B cell (primary cell): ENCODE results near the gene ARID4B. TPM values are rescaled to one million over a fixed set of nuclear protein-coding genes. Genes with fewer than 3 reads are reported as not detected.
A peak's percentile ranks its signal among the peaks of the same experiment; 100 is the strongest.
"Not testable (repeated sequence)": the region's sequence is repeated elsewhere in the genome, so short reads cannot be mapped to it uniquely, and the experiment has no call there.

Experiments
- ATAC-seq: fragments of 200-7000 bp; cut with Tn5 transposase; one replicate; pipeline ENCODE4 v1.10.0; 2021; ENCODE audit warnings: low read depth, mild to moderate bottlenecking, moderate number of reproducible peaks, moderate library complexity
- CTCF ChIA-PET: fragments of 350-600 bp; sonication (Branson Sonifier 250); formaldehyde crosslinking; loops from one replicate; lab custom pipeline; 2021; ENCODE audit warnings: antibody characterized with exemption, inconsistent platforms; lab: Charles Lee
- POLR2A ChIA-PET: fragments of 350-600 bp; sonication (Branson Sonifier 250); formaldehyde crosslinking; loops from one replicate; lab custom pipeline; 2021; ENCODE audit warnings: antibody characterized with exemption; lab: Charles Lee
- DNase-seq: peaks from one replicate; pipeline ENCODE4 v3.0.0; 2013
- H2AFZ ChIP-seq: 2 replicates; pipeline ENCODE4 v1.6.1; 2012; ENCODE audit warnings: mild to moderate bottlenecking, low read depth, low read length; ENCODE audit not compliant: insufficient read depth, poor library complexity, severe bottlenecking
- H3K27ac ChIP-seq, 2 donors: 1 replicate in 1 of 2; 2 replicates in 1 of 2; pipeline ENCODE4 v1.5.1; 2012 to 2013; ENCODE audit warnings: low read length in 2 of 2, mild to moderate bottlenecking in 2 of 2, moderate library complexity in 1 of 2
- H3K27me3 ChIP-seq, 4 experiments: fragments of 200-600 bp in 1 of 4; sonication (generic) in 1 of 4; replicated peaks in 1 of 4; 1 replicate in 2 of 4; 2 replicates in 2 of 4; pipeline versions ENCODE4 v1.6.1 to v1.7.0; 2013 to 2016; ENCODE audit warnings: low read length in 3 of 4, mild to moderate bottlenecking in 2 of 4, mixed read lengths in 1 of 4, moderate library complexity in 1 of 4; ENCODE audit not compliant: insufficient read depth in 4 of 4, control insufficient read depth in 3 of 4; ENCODE audit errors: control extremely low read depth in 1 of 4
- H3K36me3 ChIP-seq, 2 experiments: replicated peaks in 1 of 2; 1 replicate in 1 of 2; 2 replicates in 1 of 2; pipeline versions ENCODE4 v1.6.1 to v1.7.1; 2013; ENCODE audit warnings: low read length in 1 of 2; ENCODE audit not compliant: insufficient read depth in 2 of 2, control insufficient read depth in 1 of 2; ENCODE audit errors: control extremely low read depth in 1 of 2, extremely low read depth in 1 of 2
- H3K4me1 ChIP-seq, 2 donors: fragments of 200-600 bp in 1 of 2; sonication (generic) in 1 of 2; 1 replicate in 1 of 2; 2 replicates in 1 of 2; pipeline versions ENCODE4 v1.5.1 to v1.6.1; 2013 to 2017; ENCODE audit warnings: low read length in 2 of 2; ENCODE audit not compliant: control insufficient read depth in 2 of 2, insufficient read depth in 2 of 2
- H3K4me2 ChIP-seq: replicated peaks from 2 replicates; pipeline ENCODE3; 2012; ENCODE audit warnings: mild to moderate bottlenecking, low read depth, low read length; ENCODE audit not compliant: poor library complexity, severe bottlenecking
- H3K4me3 ChIP-seq, 5 experiments: fragments of 200-600 bp in 1 of 5; sonication (generic) in 1 of 5; 1 replicate in 3 of 5; 2 replicates in 2 of 5; pipeline versions ENCODE4 v1.5.1 to v1.7.0; 2011 to 2016; ENCODE audit warnings: low read length in 4 of 5, mild to moderate bottlenecking in 4 of 5, low read depth in 2 of 5, control low read depth in 1 of 5, moderate library complexity in 1 of 5; ENCODE audit not compliant: insufficient read depth in 1 of 5; ENCODE audit errors: control extremely low read depth in 1 of 5, extremely low read depth in 1 of 5
- H3K79me2 ChIP-seq: fragments of 200-600 bp; sonication (generic); one replicate; pipeline ENCODE4 v1.6.0; 2016; ENCODE audit warnings: low read length; ENCODE audit not compliant: control insufficient read depth, insufficient read depth
- H3K9ac ChIP-seq: fragments of 200-600 bp; sonication (generic); 2 replicates; pipeline ENCODE4 v1.6.1; 2017; ENCODE audit warnings: mild to moderate bottlenecking, low read length, moderate library complexity
- H3K9me3 ChIP-seq, 3 donors: one replicate each; pipeline versions ENCODE4 v1.6.1 to v1.7.1; 2013; ENCODE audit warnings: low read length in 2 of 3; ENCODE audit not compliant: control insufficient read depth in 2 of 3, insufficient read depth in 1 of 3; ENCODE audit errors: control extremely low read depth in 1 of 3
- H4K20me1 ChIP-seq: 2 replicates; pipeline ENCODE4 v1.6.0; 2012; ENCODE audit warnings: mild to moderate bottlenecking, low read length; ENCODE audit not compliant: insufficient read depth, control insufficient read depth, poor library complexity, severe bottlenecking
- H3K27ac Mint-ChIP-seq: one replicate; pipeline ENCODE4 v1.8.0; 2021; ENCODE audit warnings: mixed read lengths
- H3K27me3 Mint-ChIP-seq: one replicate; pipeline ENCODE4 v1.8.0; 2021; ENCODE audit warnings: mixed read lengths
- H3K4me1 Mint-ChIP-seq: one replicate; pipeline ENCODE4 v1.8.0; 2021; ENCODE audit warnings: mixed read lengths
- H3K4me3 Mint-ChIP-seq: one replicate; pipeline ENCODE4 v1.8.0; 2021; ENCODE audit warnings: mixed read lengths
- H3K9me3 Mint-ChIP-seq: one replicate; pipeline ENCODE4 v1.8.0; 2022; ENCODE audit warnings: mixed read lengths; ENCODE audit not compliant: insufficient read depth
- EZH2 ChIP-seq: IDR thresholded peaks from 2 replicates; pipeline ENCODE4 v1.6.1; 2012; ENCODE audit warnings: borderline replicate concordance, low read depth, mild to moderate bottlenecking, moderate library complexity, low read length; ENCODE audit not compliant: insufficient read depth, poor library complexity, severe bottlenecking
- WGBS: methylation state at CpG from one replicate; pipeline ENCODE4 v1.1.5; 2013; ENCODE audit warnings: missing lambda C conversion rate; ENCODE audit not compliant: insufficient coverage; 5-methylcytosine and 5-hydroxymethylcytosine counted together
- intact Hi-C: fragments of 100-400 bp; cut with micrococcal nuclease; formaldehyde crosslinking; loops from one replicate; pipeline ENCODE4 v1.10.0; 2022
- polyA plus RNA-seq: library from polyadenylated mRNA; depleted of rRNA; stranded (reverse); fragments of >200 nt; gene quantifications from 2 replicates; pipeline ENCODE4 v1.2.3, GENCODE V29; 2012
- total RNA-seq, 2 donors: library from RNA; stranded (reverse); fragments of 120-200 nt in 1 of 2; gene quantifications; 1 replicate in 1 of 2; 2 replicates in 1 of 2; pipeline versions ENCODE4 v1.2.3 to v1.2.4, GENCODE V29; 2013 to 2022
- TF ChIP-seq, protein P1 (sequence below): fragments of 200-600 bp; IDR thresholded peaks from one replicate; pipeline ENCODE4 v1.8.0; 2022; ENCODE audit warnings: antibody characterized with exemption, mild to moderate bottlenecking

Gene ARID4B
- total and polyA plus RNA-seq, 2 donors (not counting 1 experiment from before 2014, with no cell fraction given) = 13.2 to 110 TPM

DNA sequence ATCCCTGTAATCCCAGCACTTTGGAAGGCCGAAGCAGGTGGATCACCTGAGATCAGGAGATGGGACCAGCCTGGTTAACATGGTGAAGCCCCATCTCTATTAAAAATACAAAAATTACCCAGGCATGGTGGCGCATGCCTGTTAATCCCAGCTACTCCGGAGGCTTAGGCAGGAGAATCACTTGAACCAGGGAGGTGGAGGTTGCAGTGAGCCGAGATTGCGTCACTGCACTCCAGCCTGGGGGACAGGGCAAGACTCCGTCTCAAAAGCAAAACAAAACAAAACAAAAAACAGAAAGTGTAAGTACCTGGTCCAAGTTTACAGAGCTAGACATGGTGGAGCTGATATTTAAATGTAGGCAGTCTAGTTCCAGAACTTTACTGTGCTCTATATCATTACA is 69.9 kb downstream of the ARID4B start:
- CTCF ChIA-PET = interaction anchor here (1.1 to 7.4 kb wide), 4 partner anchors 11 to 158 kb away, joined by 3 to 58 read pairs (median 4); no protein-coding TSS in a partner anchor
- H3K4me3 Mint-ChIP-seq, H3K27me3 Mint-ChIP-seq, POLR2A ChIA-PET, DNase-seq, H3K9me3 ChIP-seq, H3K9ac ChIP-seq, intact Hi-C loops, H3K9me3 Mint-ChIP-seq, H3K4me3 ChIP-seq, H2AFZ ChIP-seq, ATAC-seq, H3K4me2 ChIP-seq, H3K27ac Mint-ChIP-seq, H3K27me3 ChIP-seq: not testable (repeated sequence)
- Histone ChIP-seq H3K4me1 (peaks cover 21% of the 10 kb centered on the region in 2 donors), H3K36me3 (peaks cover 10 to 14% of the 10 kb centered on the region in 2 experiments), H4K20me1 (peaks cover 31% of the 10 kb centered on the region), H3K27ac (peak overlapping the region in 1 of 2 donors; percentile 67), H3K79me2 (peaks cover 69% of the 10 kb centered on the region)
- no CpG with 5 or more reads among the region's 6 CpGs for WGBS
- H3K4me1 Mint-ChIP-seq = peaks cover 45% of the 10 kb centered on the region

- ATAC-seq = no peak
- no peak overlapping the region for H3K9ac ChIP-seq
- intact Hi-C loops = loop anchor here (5.0 kb wide), 1 partner anchor 152 kb away; no protein-coding TSS in a partner anchor
- no peak for DNase-seq
- ChIA-PET CTCF (interaction anchor here (0.8 to 2.9 kb wide), 3 partner anchors 70 to 162 kb away, joined by 3 to 30 read pairs (median 4); no protein-coding TSS in a partner anchor), POLR2A (no interaction called here)
- H3K4me3 Mint-ChIP-seq = no peak overlapping the region
- TF ChIP-seq, protein P1, sequence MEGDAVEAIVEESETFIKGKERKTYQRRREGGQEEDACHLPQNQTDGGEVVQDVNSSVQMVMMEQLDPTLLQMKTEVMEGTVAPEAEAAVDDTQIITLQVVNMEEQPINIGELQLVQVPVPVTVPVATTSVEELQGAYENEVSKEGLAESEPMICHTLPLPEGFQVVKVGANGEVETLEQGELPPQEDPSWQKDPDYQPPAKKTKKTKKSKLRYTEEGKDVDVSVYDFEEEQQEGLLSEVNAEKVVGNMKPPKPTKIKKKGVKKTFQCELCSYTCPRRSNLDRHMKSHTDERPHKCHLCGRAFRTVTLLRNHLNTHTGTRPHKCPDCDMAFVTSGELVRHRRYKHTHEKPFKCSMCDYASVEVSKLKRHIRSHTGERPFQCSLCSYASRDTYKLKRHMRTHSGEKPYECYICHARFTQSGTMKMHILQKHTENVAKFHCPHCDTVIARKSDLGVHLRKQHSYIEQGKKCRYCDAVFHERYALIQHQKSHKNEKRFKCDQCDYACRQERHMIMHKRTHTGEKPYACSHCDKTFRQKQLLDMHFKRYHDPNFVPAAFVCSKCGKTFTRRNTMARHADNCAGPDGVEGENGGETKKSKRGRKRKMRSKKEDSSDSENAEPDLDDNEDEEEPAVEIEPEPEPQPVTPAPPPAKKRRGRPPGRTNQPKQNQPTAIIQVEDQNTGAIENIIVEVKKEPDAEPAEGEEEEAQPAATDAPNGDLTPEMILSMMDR = no peak
- no peak for TF ChIP-seq EZH2
- H3K9me3 Mint-ChIP-seq = no peaks in the 10 kb centered on the region
- H3K27ac ChIP-seq = peak overlapping the region in 1 of 2 donors; percentile 38
- H4K20me1 ChIP-seq = peaks cover 9% of the 10 kb centered on the region
- peaks cover 24% of the 10 kb centered on the region for H3K4me1 Mint-ChIP-seq
- H3K4me2 ChIP-seq = no peak overlapping the region
- WGBS = no CpG with 5 or more reads among the region's 1 CpG
- H3K9me3 ChIP-seq = no peaks in the 10 kb centered on the region
- no peaks in the 10 kb centered on the region for H3K27me3 Mint-ChIP-seq
- H3K27me3 ChIP-seq = no peaks in the 10 kb centered on the region
- H3K27ac Mint-ChIP-seq = no peak overlapping the region
- H3K4me1 ChIP-seq = peaks cover 11 to 12% of the 10 kb centered on the region in 2 donors
- H2AFZ ChIP-seq = no peak overlapping the region
- H3K36me3 ChIP-seq = peaks cover 16 to 22% of the 10 kb centered on the region in 2 experiments
- no peak overlapping the region for H3K4me3 ChIP-seq
- peaks cover 48% of the 10 kb centered on the region for H3K79me2 ChIP-seq
Measured at GRCh38 chr1:235254721-235255120, 73.3 kb downstream of the ARID4B start.
